Uterus (tissue), 2 donors: ENCODE results near the gene ISOC2.

ENCODE experiments used
- CTCF ChIP-seq, 4 experiments: fragments of 200-600 bp in 2 of 4; fragments of 450-650 bp in 2 of 4; sonication (generic) in 2 of 4; IDR thresholded peaks; one replicate each; pipeline ENCODE4 v1.5.1; 2016 to 2019; ENCODE audit warnings: antibody characterized with exemption in 4 of 4, mild to moderate bottlenecking in 2 of 4, moderate library complexity in 1 of 4
- POLR2A ChIP-seq, 2 donors: fragments of 450-650 bp; IDR thresholded peaks; one replicate each; pipeline ENCODE4 v1.6.1; 2016; ENCODE audit warnings: antibody characterized with exemption in 2 of 2, mild to moderate bottlenecking in 1 of 2, moderate library complexity in 1 of 2

GRCh38 chr19:55459950-55460657 is 1.3 kb downstream of the ISOC2 start:
- TF ChIP-seq CTCF (IDR thresholded peaks at IDR 0.05) (no peak), POLR2A (IDR thresholded peaks at IDR 0.05) (no peak)
